GM18867 (cell line): ENCODE results near the gene ACIN1.
"Not testable (repeated sequence)": the region's sequence is repeated elsewhere in the genome, so short reads cannot be mapped to it uniquely, and the experiment has no call there.

ENCODE experiments used
- ATAC-seq: cut with Tn5 transposase; IDR thresholded peaks from one replicate; pipeline ENCODE4 v1.9.1; 2021; ENCODE audit warnings: mild to moderate bottlenecking, moderate library complexity; ENCODE audit not compliant: unreplicated experiment

The ACIN1 gene

DNA sequence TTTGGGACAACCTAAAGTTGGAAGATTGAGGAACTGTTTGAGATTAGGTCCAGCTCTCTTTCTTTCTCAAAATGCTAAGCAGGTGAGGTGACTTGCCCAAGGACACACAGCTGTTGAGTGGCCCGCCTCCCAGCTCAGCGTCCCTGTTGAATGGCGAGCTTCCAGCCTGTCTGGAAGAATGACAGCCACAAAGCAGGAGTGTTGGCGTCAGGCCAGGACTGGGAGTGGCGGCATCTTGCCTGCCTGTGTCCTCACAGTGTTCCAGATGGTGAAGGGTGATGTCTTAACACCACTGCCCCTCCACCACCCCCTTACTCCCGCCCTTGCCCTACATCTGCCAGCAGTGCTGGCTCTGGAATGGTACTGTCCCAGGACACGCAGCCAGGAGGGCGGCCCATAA is 28.5 kb upstream of the ACIN1 start:
- ATAC-seq: no peak

DNA sequence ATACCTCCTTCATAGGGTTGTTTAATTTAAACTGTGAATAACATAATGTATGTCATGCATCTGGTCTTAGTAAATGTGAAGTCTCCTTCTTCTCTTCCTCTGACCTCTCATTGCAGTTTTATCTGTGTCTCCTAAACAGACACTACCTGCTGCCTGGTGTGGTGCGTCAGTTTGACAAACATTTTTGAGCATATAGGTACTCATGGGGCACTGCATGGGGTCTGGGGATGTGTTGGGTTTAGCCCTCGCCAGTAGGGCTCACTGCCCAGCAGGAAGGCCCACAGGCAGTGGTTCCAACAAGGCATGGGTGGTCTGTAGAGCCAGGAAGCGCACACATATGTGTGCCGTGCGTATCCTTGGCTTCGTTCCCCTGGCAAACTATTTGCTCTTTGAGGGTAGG is 27.1 kb upstream of the ACIN1 start:
- ATAC-seq: no peak

DNA sequence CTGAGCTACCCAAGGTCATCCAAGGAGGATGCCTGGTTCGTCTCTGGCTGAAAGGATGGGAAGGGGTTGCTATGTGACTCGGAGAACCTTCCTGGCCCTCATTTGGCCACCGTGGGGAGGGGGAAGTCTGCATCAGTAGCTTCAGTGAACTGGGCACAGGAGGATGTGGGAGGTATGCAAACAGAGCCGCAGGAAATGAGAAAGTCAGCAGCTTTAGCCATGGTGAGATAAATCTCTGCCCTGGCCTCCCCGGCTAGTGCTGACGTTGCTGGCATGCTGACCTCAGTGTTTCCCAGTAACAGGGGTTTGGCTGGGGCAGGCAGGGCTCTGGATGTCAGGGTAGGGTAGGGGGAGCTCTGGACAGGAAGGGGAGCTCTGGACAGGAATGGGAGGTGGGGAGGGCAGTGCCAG is 26.4 kb upstream of the ACIN1 start:
- ATAC-seq: no peak

DNA sequence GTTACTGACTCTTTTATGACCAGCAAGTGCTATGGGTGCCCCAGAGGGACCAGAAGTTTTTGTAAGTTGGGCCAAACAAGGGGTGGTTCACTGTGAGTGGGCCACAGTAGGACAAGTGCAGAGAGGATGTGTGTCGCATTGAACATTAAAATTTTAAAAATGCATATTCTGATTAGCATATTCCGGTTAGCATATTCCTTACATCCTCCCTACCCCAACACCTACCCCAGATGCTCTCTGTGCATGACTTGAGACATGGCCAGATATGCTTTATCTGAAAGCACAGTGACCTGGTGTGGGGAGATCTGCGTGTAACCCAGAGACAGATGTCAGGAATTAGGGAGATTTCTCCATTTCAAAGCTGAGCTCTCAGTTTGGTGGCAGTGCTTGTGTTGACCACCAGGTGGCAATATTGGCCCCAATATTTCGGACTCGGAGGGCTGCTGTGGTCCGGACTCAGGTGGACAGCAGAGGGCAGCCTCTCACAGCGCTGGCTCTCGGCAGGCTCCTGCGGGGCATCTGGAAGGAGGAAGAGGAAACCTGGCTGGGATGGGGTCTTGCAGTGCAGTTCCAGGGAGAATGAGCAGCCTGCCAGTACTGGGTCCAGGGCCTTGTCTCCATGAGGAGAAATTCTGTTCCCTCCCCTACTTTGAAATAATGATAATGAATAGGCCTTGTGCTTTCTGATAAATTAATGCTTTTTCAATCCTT is 25.8 kb upstream of the ACIN1 start:
- peak; percentile 72 for ATAC-seq

DNA sequence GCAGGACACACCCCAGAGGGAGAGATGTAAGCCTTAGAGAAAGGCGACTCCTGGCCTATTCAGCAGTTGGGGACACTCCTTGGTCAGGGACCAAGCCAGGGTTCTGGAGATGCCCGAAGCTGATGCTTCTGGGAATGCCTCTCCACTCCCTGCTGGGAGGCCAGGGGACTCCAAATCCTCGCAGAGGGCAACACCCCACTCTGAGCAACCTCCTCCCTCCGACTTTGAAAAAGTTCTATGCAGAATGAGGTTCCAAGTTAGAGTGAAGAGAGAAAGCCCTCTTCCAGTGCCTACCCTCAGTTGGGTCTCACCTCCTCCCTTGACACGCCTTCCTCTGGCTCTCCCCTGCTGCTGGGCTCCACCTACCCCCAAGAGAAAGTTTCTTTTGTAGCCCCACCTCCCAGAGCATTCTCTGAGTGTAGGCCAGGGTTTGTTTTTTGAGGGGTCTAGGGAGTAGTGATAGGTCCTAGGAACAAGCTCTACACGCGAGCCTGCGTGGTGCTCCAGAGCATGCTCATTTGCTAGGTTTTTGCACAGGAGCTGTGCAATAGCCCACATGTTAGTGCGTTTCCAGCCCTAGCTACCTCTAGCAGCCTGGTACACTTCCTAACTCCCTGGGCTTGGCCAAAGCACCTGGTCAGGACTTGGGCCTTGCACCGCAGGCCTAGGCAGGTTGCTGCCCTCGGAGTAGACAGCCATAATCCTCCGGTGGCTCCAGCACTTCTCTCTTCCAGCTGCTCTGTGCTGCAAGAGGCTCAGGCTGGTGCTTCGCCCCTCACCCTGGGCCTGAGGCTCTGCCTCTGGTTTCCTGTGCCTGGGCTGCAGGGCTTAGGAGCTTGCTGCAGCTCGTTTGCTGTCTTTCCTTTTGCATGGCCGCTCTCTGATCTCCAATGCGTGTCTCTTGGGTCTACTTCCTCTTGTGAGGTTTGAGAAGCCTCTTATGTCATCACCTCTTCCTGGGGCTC is 24.7 kb upstream of the ACIN1 start:
- no peak for ATAC-seq

DNA sequence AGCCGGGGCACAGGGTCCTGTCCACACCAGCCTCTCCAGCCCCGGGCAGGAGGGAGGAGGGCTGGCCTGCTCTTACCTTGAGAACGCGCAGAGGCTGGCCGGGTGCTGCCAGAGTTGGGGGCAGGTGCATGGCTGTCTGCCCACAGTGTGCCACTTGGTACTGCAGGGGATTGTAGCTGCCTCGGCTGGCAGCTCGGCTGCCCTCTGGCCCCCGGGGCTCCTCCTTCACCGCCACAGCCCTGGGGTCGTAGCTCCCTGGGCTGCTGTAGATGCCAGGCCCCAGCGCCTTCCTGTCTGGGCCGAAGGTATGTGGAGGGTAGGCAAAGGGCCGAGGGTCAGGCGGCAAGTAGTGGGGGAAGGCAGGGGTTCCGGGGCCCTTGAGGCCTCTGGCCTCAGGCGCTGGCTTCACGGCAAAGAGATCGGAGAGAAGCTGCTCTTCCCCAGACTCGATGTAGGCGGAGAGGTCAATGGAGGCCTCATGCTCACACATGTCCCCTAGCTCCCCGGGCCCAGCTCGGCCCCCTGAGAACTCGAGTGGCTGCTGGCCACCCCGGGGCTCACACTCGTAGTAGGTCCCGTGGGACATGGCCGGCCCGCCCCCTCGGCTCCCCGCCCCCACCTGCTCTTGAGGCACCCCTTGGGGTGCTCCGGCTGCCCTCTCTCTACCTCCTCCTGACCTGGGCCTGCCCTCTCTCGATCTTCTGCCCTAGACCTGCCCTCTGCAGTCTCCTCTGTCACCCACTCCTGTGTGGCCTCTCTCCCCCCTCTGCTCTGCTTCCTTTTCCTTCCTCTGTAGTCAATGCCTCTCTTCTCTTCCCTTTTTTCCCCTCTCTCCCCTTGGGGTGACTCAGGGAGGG is 23.8 kb upstream of the ACIN1 start, which contains the start of gene CEBPE:
Gene CEBPE (minus strand): TSS at position 750 of the 857 bp plus-strand sequence. CDS start 164 bp downstream, at position 586.
- ATAC-seq: no peak

DNA sequence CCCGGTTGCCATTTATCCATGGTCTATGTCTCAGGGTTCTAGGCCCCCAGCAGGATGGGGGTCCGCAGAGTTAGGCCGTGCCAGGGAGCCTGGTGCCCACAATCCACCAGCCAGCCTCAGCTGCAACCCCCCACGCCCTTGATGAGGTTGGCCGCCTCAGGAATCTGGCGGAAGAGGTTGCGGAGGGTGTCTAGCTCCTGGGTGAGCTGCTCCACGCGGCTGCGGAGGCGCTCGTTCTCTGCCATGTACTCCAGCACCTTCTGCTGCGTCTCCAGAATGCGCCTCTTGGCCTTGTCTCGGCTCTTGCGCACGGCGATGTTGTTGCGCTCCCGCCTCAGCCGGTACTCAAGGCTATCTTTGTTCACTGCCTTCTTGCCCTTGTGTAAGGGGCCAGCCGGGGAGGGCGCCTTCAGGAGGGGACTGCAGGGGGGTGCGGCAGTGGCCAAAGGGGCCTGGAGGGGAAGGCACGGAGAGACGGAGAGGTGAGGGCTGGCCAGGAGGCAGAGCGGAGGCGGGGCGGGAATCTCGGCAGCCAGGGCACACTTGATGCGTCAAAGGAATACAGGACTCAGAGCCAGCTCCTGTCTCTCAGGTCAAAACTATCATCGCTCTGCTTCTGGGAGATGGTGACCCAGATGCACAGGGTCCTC is 22.6 kb upstream of the ACIN1 start:
- ATAC-seq: no peak

DNA sequence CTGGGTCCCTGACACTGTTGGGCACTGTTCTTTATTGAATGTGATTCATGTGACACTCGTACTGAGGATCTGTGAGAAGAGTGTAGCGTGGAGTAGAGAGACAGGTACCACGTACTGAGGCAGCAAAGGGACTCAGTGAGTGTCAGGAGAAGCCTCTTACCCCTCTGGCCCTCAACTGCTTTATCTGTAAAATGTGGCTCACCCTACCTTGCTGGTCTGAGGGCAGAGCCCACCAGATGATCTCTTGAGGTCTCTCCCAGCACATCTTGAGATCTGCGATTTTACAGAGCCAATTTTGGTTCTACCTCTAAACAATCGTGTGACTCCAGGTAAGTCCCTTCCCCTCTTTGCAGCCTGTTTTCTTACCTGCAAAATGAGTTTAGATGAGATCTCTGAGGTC is 21.0 kb upstream of the ACIN1 start:
- ATAC-seq: no peak

DNA sequence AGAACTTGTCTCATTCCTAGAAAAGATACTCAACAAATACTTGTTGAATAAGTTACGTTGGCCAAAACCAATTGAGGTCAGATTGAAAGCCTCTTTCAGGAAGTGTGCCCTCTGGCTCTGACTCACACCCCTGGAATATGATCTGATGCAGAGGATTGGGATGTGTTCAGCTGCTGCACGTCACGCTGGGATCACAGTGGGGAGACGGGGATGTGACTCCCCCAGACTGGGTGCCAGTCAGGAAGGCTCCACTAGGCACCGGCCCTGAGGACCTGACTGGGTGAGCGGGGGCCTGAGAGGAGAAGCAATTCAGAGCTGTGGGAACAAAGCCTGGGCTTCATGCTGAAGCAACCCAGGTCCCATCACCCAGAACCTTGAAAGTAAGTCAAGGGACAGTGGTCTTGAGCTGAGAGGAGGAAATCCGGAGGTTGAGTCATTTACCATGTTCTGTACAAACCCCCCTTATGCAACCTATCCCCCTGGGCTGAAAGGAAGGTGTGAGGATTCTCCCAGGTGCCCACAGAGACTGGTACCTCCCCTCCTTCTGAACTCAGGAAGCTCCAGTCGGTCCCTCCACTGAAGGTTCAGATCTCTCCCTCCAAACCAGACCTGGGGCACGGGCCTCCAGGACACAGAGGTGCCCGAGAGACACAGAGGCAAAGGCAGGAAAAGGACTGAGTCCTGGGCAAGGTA is 20.2 kb upstream of the ACIN1 start:
- ATAC-seq: no peak

DNA sequence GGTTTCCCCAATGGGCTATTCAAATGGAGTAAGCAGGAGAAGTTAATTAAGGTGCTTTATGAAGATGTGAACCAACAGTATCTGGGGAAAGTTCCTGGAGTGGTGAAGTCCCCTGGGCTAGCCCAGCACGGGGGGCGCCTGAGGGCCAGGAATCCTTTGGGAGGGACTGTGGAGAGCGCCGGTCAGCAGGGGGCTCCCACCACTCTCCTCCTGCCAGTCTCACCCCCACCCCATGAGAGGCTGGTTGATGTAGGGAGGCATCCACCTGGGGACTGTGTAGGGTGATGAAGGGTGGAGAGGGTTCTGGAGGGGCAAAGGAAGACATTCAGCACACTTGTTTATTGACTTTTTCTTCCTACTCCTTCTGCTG is 19.7 kb upstream of the ACIN1 start:
- no peak for ATAC-seq

DNA sequence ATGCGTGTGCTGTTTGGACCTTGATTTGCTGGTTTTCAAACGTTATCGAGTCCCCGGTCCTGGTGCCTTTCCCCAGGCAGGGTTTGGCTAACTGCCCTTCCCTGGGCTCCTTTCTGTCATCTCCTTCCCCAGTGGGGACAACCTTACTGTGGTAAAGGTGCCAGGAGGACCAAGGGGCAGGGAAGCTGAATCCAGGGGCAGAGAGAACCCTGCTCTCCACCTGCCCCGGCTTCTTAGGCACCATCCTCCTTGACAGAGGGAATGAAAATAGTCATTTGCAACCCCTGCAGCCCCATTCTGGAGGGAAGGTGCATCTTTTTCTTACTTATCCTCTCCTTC is 19.2 kb upstream of the ACIN1 start:
- no peak for ATAC-seq

DNA sequence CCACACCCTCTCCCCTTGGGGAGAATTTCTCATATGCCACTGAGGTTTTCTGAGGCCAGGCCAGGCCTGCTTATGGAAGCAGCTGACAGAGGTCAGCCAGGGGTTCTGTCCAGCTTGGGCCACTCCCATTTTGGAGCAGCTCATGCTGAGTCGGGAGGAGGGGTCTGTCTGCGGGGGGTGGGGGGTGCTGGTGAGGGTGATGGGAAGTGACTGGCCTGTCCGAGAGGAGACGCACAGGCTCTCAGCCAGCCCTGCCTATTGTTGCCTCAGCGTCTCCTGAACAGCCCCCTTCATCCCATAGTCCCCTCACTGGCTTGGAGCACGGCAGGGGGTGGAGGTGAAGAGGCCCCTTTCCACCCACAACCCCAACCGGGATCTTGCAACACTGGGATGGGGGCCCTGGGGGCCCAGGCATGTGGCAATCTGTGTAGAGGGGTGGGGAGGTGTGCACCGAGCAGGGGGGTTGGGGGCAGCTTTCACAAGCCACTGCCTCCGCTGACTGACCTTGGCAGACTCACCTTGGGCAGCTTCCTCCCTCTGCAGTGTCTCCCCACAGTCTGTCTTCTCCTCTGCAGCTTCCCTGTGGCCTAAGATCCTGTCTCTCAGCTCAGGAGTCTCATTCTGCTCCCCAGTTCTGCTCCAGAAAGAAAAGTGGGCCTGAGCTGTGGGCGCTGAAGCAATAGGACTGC is 18.6 kb upstream of the ACIN1 start:
- no peak for ATAC-seq

DNA sequence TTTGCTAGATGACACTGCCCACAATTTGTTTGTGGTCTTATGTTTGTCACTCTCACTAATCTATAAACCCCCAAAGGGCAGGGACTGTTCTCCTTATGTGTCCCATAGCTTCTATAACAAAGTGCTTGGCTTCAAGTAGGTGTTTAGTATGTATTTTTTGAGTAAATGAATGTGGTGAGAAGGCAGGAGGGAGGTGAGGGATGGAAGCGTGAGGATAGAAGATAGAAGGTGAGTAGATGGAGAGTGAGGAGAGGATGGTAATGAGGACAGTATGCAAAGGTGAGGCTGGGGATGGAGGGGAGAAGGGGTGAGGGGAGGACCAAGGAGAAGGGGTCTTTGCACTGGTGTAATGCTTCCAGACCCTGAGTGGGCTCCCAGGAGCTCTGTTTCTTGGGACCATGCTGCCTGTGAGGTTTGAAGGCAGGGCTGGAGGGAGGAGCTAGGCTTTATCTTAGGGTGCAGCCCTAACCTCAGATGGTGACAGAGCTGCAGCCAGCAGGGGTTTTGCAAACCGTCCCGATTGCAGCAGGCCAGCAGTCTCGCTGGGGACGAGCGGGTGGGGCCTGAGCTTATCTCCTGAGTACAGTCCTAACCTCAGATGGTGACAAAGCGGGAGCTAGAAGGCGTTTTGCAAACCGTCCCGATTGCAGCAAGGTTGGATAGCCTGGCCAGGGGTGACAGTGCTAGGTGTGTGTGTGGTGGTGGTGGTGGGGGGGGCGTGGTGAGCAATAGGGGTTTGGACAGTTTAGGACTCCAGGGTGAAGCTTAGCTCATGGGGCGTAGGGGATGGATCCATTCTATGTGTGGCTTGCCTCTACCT is 17.6 kb upstream of the ACIN1 start:
- ATAC-seq: no peak

DNA sequence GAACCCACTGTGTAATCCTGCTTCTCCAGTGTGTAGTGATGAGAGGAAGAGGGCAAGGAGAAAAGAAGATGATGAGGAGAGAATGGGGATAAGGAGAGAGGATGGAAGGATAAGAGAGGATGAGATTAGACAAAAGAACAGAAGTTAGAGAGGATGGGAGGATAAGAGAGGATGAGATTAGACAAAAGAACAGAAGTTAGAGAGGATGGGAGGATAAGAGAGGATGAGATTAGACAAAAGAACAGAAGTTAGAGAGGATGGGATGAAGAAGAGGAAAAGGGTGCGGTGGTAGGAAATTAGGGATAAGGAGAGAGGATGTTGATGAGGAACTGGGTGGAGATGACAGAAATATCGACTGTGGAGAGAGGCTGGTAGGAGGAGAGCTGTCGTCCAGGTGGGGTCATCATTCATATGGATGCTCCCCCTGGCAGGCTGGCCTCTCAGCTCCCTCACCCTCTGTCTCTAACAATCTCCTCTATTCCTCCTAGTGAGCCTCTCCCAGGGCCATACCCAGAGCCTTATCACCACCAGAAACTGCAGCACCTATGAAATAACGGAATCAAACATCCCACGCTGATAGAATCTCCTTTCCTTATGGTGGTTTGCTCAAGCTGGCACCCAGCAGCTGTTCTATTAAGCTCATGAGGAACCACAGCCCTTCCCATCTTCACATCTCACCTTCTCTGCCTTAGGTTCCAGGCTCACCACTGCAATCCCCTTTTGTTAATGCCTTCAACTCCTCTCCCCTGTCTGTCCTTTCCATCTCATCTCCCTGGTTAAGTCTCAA is 15.8 kb upstream of the ACIN1 start:
- ATAC-seq: no peak

DNA sequence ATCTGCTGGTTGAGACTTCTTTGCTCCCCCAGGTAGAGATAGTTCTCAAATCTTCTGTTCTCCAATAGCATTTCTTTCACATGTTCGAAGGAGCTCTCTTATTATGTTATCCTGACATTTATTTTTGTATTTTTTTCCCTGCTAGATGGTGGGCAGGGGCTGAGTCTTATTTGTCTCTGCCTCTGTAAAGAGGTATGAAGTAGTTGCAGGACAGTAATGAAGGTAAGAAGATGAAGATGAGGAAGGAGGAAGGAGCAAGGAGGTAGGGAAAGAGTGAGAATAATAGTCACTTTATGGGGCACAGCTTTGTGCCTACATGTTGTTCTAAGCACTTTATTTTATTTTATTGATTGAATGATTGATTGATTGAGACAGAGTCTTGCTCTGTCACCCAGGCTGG is 14.8 kb upstream of the ACIN1 start:
- ATAC-seq: no peak

DNA sequence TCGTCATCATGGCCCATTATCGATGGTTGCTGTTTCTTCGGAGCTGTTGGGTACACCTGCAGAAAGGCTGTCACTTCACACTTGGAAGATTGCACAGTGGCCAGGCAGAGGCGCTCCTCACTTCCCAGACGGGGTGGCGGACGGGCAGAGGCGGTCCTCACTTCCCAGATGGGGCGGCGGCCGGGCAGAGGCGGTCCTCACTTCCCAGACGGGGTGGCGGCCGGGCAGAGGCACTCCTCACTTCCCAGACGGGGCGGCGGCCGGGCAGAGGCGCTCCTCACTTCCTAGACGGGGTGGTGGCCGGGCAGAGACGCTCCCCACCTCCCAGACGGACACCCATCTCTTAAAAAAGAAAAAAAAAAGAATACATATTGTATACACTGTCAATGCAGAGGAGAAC is 13.2 kb upstream of the ACIN1 start:
- ATAC-seq: not testable (repeated sequence)

DNA sequence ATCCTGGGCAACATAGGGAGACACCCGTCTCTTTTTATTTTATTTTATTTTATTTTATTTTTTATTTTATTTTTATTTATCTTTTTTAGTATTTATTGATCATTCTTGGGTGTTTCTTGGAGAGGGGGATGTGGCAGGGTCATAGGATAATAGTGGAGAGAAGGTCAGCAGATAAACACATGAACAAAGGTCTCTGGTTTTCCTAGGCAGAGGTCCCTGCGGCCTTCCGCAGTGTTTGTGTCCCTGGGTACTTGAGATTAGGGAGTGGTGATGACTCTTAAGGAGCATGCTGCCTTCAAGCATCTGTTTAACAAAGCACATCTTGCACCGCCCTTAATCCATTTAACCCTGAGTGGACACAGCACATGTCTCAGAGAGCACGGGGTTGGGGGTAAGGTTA is 12.7 kb upstream of the ACIN1 start:
- not testable (repeated sequence) for ATAC-seq

DNA sequence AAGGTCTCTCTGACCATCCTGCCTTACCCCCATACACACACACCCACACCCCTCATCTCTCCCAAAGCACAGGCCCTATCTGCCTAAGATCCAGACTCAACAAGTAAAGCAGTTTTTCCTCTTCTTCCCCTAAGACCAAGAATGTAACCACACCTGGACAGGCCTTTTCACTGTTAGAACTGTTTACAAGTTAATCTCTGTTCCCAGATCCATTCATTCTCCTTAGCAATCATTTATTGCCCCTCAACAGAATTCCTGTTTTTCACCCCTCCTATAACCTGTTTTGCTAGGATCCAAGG is 11.8 kb upstream of the ACIN1 start:
- ATAC-seq: no peak
